IMR-90 (cell line): ENCODE data around the gene SLC38A11. TPM values are rescaled to one million over a fixed set of nuclear protein-coding genes. Genes with fewer than 3 reads are reported as not detected.
A peak's percentile ranks its signal among the peaks of the same experiment; 100 is the strongest.
"Not testable (repeated sequence)": the region's sequence is repeated elsewhere in the genome, so short reads cannot be mapped to it uniquely, and the experiment has no call there.

Experiments
- ATAC-seq: fragments of 200-7000 bp; cut with Tn5 transposase; 2 replicates; pipeline ENCODE4 v1.9.1; 2020; ENCODE audit warnings: low read depth, mild to moderate bottlenecking, moderate library complexity
- BruUV-seq: library from RNA; stranded (reverse); fragments of 400-500 nt; replicated peaks from 2 replicates; lab custom pipeline; 2021; lab: Mats Ljungman, UMichigan
- CTCF ChIA-PET: fragments of 300-600 bp; formaldehyde crosslinking; extraction: SDS; loops from one replicate; lab custom pipeline; 2021; ENCODE audit warnings: antibody characterized with exemption; lab: Yijun Ruan, JAX
- POLR2A ChIA-PET: fragments of 300-600 bp; sonication (Branson Sonifier 250); formaldehyde crosslinking; loops from one replicate; lab custom pipeline; 2022; ENCODE audit warnings: antibody characterized with exemption; ENCODE audit not compliant: unreplicated experiment; lab: Charles Lee
- DNase-seq: peaks from one replicate; pipeline ENCODE4 v3.0.0; 2013
- H2AFZ ChIP-seq: replicated peaks from 2 replicates; pipeline ENCODE3; 2013; ENCODE audit warnings: low read length, mild to moderate bottlenecking; ENCODE audit not compliant: poor library complexity
- H2AK5ac ChIP-seq: 2 replicates; pipeline ENCODE4 v1.6.1; 2013; ENCODE audit warnings: low read depth, low read length, inconsistent platforms
- H2AK9ac ChIP-seq: replicated peaks from 2 replicates; pipeline ENCODE3; 2013; ENCODE audit warnings: mild to moderate bottlenecking, low read depth, low read length, moderate library complexity; ENCODE audit not compliant: poor library complexity
- H2BK120ac ChIP-seq: 2 replicates; pipeline ENCODE4 v1.6.1; 2013; ENCODE audit warnings: low read depth, low read length, inconsistent platforms
- H2BK15ac ChIP-seq: 3 replicates; pipeline ENCODE4 v1.6.1; 2013; ENCODE audit warnings: low read depth, low read length, inconsistent platforms
- H2BK20ac ChIP-seq: 2 replicates; pipeline ENCODE4 v1.6.1; 2013; ENCODE audit warnings: low read depth, mild to moderate bottlenecking, inconsistent platforms, low read length, moderate library complexity
- H2BK5ac ChIP-seq: 2 replicates; pipeline ENCODE4 v1.6.1; 2013; ENCODE audit warnings: mild to moderate bottlenecking, low read depth, low read length, inconsistent platforms; ENCODE audit not compliant: poor library complexity, severe bottlenecking
- H3K14ac ChIP-seq: replicated peaks from 2 replicates; pipeline ENCODE4 v1.6.1; 2013; ENCODE audit warnings: low read depth, low read length, inconsistent platforms
- H3K18ac ChIP-seq: 2 replicates; pipeline ENCODE4 v1.6.1; 2013; ENCODE audit warnings: low read depth, low read length, control low read depth
- H3K23ac ChIP-seq: 2 replicates; pipeline ENCODE4 v1.6.1; 2013; ENCODE audit warnings: low read depth, low read length, inconsistent platforms
- H3K27ac ChIP-seq: 2 replicates; pipeline ENCODE4 v1.5.1; 2013; ENCODE audit warnings: mild to moderate bottlenecking, control low read depth, low read length; ENCODE audit not compliant: insufficient read depth
- H3K27me3 ChIP-seq: 2 replicates; pipeline ENCODE4 v1.6.1; 2013; ENCODE audit warnings: low read length; ENCODE audit not compliant: control insufficient read depth, insufficient read depth
- H3K36me3 ChIP-seq: 2 replicates; pipeline ENCODE4 v1.6.1; 2013; ENCODE audit warnings: low read length, mixed read lengths; ENCODE audit not compliant: control insufficient read depth, insufficient read depth
- H3K4ac ChIP-seq: 2 replicates; pipeline ENCODE4 v1.6.1; 2013; ENCODE audit warnings: low read depth, low read length, inconsistent platforms
- H3K4me1 ChIP-seq: 2 replicates; pipeline ENCODE4 v1.6.1; 2013; ENCODE audit warnings: low read length, mixed read lengths; ENCODE audit not compliant: control insufficient read depth, insufficient read depth
- H3K4me2 ChIP-seq: 2 replicates; pipeline ENCODE4 v1.6.1; 2013; ENCODE audit warnings: low read depth, mild to moderate bottlenecking, control low read depth, low read length, moderate library complexity
- H3K4me3 ChIP-seq: 2 replicates; pipeline ENCODE4 v1.5.1; 2013; ENCODE audit warnings: low read depth, mild to moderate bottlenecking, control low read depth, low read length, moderate library complexity; ENCODE audit not compliant: insufficient read depth
- H3K56ac ChIP-seq: 2 replicates; pipeline ENCODE4 v1.6.1; 2013; ENCODE audit warnings: low read length, inconsistent platforms; ENCODE audit not compliant: insufficient read depth; ENCODE audit errors: extremely low read depth
- H3K79me1 ChIP-seq, 2 experiments: 2 replicates each; pipeline ENCODE4 v1.6.1; 2013; ENCODE audit warnings: low read length in 2 of 2, inconsistent platforms in 1 of 2, low read depth in 1 of 2
- H3K9ac ChIP-seq: 2 replicates; pipeline ENCODE4 v1.6.1; 2013; ENCODE audit warnings: low read depth, low read length, control low read depth
- H3K9me1 ChIP-seq: 2 replicates; pipeline ENCODE4 v1.6.1; 2013; ENCODE audit warnings: low read length, inconsistent platforms; ENCODE audit not compliant: insufficient read depth
- H3K9me3 ChIP-seq: 2 replicates; pipeline ENCODE4 v1.6.1; 2013; ENCODE audit warnings: low read length; ENCODE audit not compliant: control insufficient read depth, insufficient read depth
- H4K20me1 ChIP-seq: 2 replicates; pipeline ENCODE4 v1.6.1; 2013; ENCODE audit warnings: low read length, inconsistent platforms; ENCODE audit not compliant: insufficient read depth
- H4K5ac ChIP-seq: 2 replicates; pipeline ENCODE4 v1.6.1; 2013; ENCODE audit warnings: mild to moderate bottlenecking, low read depth, low read length, control low read depth
- H4K8ac ChIP-seq, 2 experiments: 2 replicates each; pipeline ENCODE4 v1.6.1; 2013; ENCODE audit warnings: low read depth in 2 of 2, low read length in 2 of 2, control low read depth in 1 of 2, inconsistent platforms in 1 of 2
- H4K91ac ChIP-seq: 2 replicates; pipeline ENCODE4 v1.6.1; 2013; ENCODE audit warnings: low read depth, low read length, inconsistent platforms; ENCODE audit not compliant: insufficient read depth
- BHLHE40 ChIP-seq: fragments of 150-350 bp; IDR thresholded peaks from 2 replicates; pipeline ENCODE4 v1.6.1; 2016; ENCODE audit warnings: mild to moderate bottlenecking, low read depth, low read length
- FOS ChIP-seq: fragments of 150-350 bp; IDR thresholded peaks from 2 replicates; pipeline ENCODE4 v1.6.1; 2016; ENCODE audit warnings: low read depth, low read length
- WGBS, 2 experiments: methylation state at CpG; one replicate each; pipeline versions ENCODE4 v1.1.5 to v1.1.7; 2013; ENCODE audit warnings: missing lambda C conversion rate in 2 of 2; ENCODE audit not compliant: insufficient read length in 1 of 2; ENCODE audit errors: extremely low coverage in 2 of 2; 5-methylcytosine and 5-hydroxymethylcytosine counted together
- dilution Hi-C: fragments of 300-500 bp; cut with HindIII; formaldehyde crosslinking; loops from one replicate; pipeline ENCODE4 v1.14.3; 2018; ENCODE audit warnings: low sequenced_read_pairs; ENCODE audit not compliant: unreplicated experiment
- in situ Hi-C: fragments of 300-500 bp; cut with MboI; formaldehyde crosslinking; loops from 3 replicates; pipeline ENCODE4 v1.14.3; 2019; ENCODE audit warnings: low sequenced_read_pairs, inconsistent platforms, mixed read lengths
- intact Hi-C: fragments of 100-400 bp; cut with micrococcal nuclease; formaldehyde crosslinking; loops from 2 replicates; pipeline ENCODE4 v1.10.0; 2022
- polyA plus RNA-seq, 3 experiments: library from polyadenylated mRNA; depleted of rRNA; stranded (reverse); fragments of >200 nt; gene quantifications; 2 replicates each; pipeline ENCODE4 v1.2.3, GENCODE V29; 2012; ENCODE audit warnings: low replicate concordance in 1 of 3
- total RNA-seq: library from RNA; depleted of rRNA; stranded (reverse); fragments of >200 nt; gene quantifications from 2 replicates; pipeline ENCODE4 v1.2.3, GENCODE V29; 2012

SLC38A11 gene
- total and polyA plus RNA-seq, 2 of the 4 experiments (the other 2 are of a cell fraction) = 0.18 to 0.21 TPM

- BruUV-seq, POLR2A ChIA-PET, H3K9ac ChIP-seq, dilution Hi-C loops, H3K4me2 ChIP-seq, H3K4me1 ChIP-seq, H2AK9ac ChIP-seq, H3K36me3 ChIP-seq, H3K9me3 ChIP-seq, H3K27me3 ChIP-seq, H4K20me1 ChIP-seq, H3K4me3 ChIP-seq, in situ Hi-C loops, H3K79me1 ChIP-seq: not testable (repeated sequence)
- TF ChIP-seq BHLHE40 (0 out of 2 replicates have a peak, but pooled peaks have one; percentile 16), FOS (peak; percentile 24; the same call in 1 of the 2 replicates)
- Histone ChIP-seq H3K4ac (peak overlapping the region; percentile 96; the same call in 1 of the 2 replicates), H3K9me1 (peaks cover 11% of the 10 kb centered on the region), H3K14ac (peak overlapping the region; percentile 27; the same call in 1 of the 2 replicates), H3K27ac (peak overlapping the region; percentile 84; the same call in 1 of the 2 replicates), H4K91ac (peak overlapping the region; percentile 86; the same call in 1 of the 2 replicates), H3K56ac (peak overlapping the region; percentile 35; the same call in 1 of the 2 replicates), H2BK5ac (peak overlapping the region; percentile 86), H2BK20ac (peak overlapping the region; percentile 93), H2AFZ (peak overlapping the region; percentile 58), H4K5ac (peak overlapping the region; percentile 81), H2BK15ac (peak overlapping the region; percentile 95; the same call in 1 of the 3 replicates), H4K8ac (peak overlapping the region in 1 of 2 experiments; percentile 74; a peak in 1 of 4 replicates), H3K18ac (peak overlapping the region; percentile 93; the same call in 1 of the 2 replicates), H2AK5ac (peak overlapping the region; percentile 96; the same call in 1 of the 2 replicates), H3K23ac (peak overlapping the region; percentile 48; the same call in 1 of the 2 replicates), H2BK120ac (peak overlapping the region; percentile 97)
- intact Hi-C loops = loop anchor here (5.0 to 10.0 kb wide), 3 partner anchors 69 to 884 kb away; partner anchors contain the start of gene COBLL1
- CTCF ChIA-PET = interaction anchor here (1.0 kb wide), 1 partner anchor 149 kb away, joined by 4 read pairs; the partner anchor contains the start of gene COBLL1
- ATAC-seq (peak; percentile 64), DNase-seq (peak; percentile 66)
Measured at GRCh38 chr2:164990953-164991352, 35.6 kb upstream of the SLC38A11 start.

DNA sequence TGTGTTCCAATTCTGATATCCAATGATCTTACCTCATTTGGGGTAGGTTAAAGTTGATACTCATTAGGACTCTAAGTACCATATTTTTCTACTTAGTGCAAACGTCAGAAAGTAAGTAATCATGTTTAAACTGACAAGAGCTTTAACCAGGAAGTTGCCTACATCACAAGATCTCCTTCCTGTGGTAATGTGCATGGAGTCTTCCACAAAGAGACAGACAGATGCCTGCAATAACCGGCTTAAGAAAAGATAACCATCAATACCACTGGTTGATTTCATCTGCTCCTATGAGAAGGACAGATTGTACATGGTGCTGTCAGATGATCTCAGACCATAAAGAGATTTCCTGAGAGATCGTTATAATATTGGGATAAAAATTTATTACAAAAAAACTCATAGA lies 33.5 kb upstream of the SLC38A11 start:
- H4K5ac ChIP-seq, H3K4me2 ChIP-seq, H3K27me3 ChIP-seq, H3K56ac ChIP-seq, H3K4me1 ChIP-seq, H2AK9ac ChIP-seq, H3K18ac ChIP-seq, H4K20me1 ChIP-seq, in situ Hi-C loops, H2BK120ac ChIP-seq, H2BK15ac ChIP-seq, H2AK5ac ChIP-seq, DNase-seq, H3K79me1 ChIP-seq, intact Hi-C loops, H3K23ac ChIP-seq, H2AFZ ChIP-seq, H3K36me3 ChIP-seq, H3K14ac ChIP-seq, H3K4me3 ChIP-seq, ATAC-seq, H4K91ac ChIP-seq, H4K8ac ChIP-seq, H3K9me3 ChIP-seq, H2BK20ac ChIP-seq, H3K4ac ChIP-seq, BruUV-seq, dilution Hi-C loops, H3K27ac ChIP-seq, POLR2A ChIA-PET, CTCF ChIA-PET, H3K9ac ChIP-seq, H2BK5ac ChIP-seq: not testable (repeated sequence)
- H3K9me1 ChIP-seq = peaks cover 11% of the 10 kb centered on the region
- no CpG with 5 or more reads among the region's 3 CpGs for WGBS, 2 experiments
